Spleen (tissue), 11 donors: Measurements from ENCODE around the gene PEAK1. TPM values are rescaled to one million over a fixed set of nuclear protein-coding genes. Genes with fewer than 3 reads are reported as not detected.
A peak's percentile ranks its signal among the peaks of the same experiment; 100 is the strongest.

Source experiments
- DNase-seq: peaks from one replicate; pipeline ENCODE4 v3.0.0-alpha.2; 2020
- H3K27ac ChIP-seq, 8 donors: fragments of 200-600 bp; sonication (generic) in 7 of 8; 1 replicate in 4 of 8; 2 replicates in 4 of 8; pipeline versions ENCODE4 v1.5.0 to v1.8.0; 2016 to 2021; ENCODE audit warnings: inconsistent platforms in 4 of 8, mild to moderate bottlenecking in 4 of 8, moderate library complexity in 1 of 8
- H3K27me3 ChIP-seq, 7 donors: fragments of 200-600 bp; sonication (generic) in 6 of 7; replicated peaks in 1 of 7; 1 replicate in 4 of 7; 2 replicates in 3 of 7; pipeline versions ENCODE4 v1.5.0 to v1.8.0; 2016 to 2021; ENCODE audit warnings: inconsistent platforms in 3 of 7, mild to moderate bottlenecking in 1 of 7
- H3K36me3 ChIP-seq, 6 donors: fragments of 200-600 bp; sonication (generic) in 5 of 6; 1 replicate in 4 of 6; 2 replicates in 2 of 6; pipeline versions ENCODE4 v1.5.0 to v1.8.0; 2016 to 2021; ENCODE audit warnings: inconsistent platforms in 2 of 6
- H3K4me1 ChIP-seq, 6 donors: fragments of 200-600 bp; sonication (generic) in 5 of 6; 1 replicate in 3 of 6; 2 replicates in 3 of 6; pipeline versions ENCODE4 v1.5.0 to v1.8.0; 2016 to 2021; ENCODE audit warnings: inconsistent platforms in 3 of 6
- H3K4me3 ChIP-seq, 8 donors: fragments of 200-600 bp; sonication (generic) in 7 of 8; 1 replicate in 4 of 8; 2 replicates in 4 of 8; pipeline versions ENCODE4 v1.5.0 to v1.8.0; 2016 to 2021; ENCODE audit warnings: inconsistent platforms in 4 of 8, mild to moderate bottlenecking in 4 of 8, moderate library complexity in 2 of 8
- H3K9me3 ChIP-seq, 8 donors: fragments of 200-600 bp; sonication (generic) in 7 of 8; 1 replicate in 4 of 8; 2 replicates in 4 of 8; pipeline versions ENCODE4 v1.5.0 to v1.8.0; 2016 to 2021; ENCODE audit warnings: inconsistent platforms in 4 of 8
- POLR2A ChIP-seq, 3 donors: fragments of 450-650 bp; IDR thresholded peaks; one replicate each; pipeline ENCODE4 v1.5.1; 2017; ENCODE audit warnings: antibody characterized with exemption in 3 of 3, mild to moderate bottlenecking in 1 of 3
- POLR2AphosphoS5 ChIP-seq, 3 donors: sonication (generic); formaldehyde crosslinking; IDR thresholded peaks; one replicate each; pipeline ENCODE4 v1.5.1; 2017; ENCODE audit warnings: antibody characterized with exemption in 3 of 3
- WGBS, 5 donors: extraction: QIAGEN DNeasy Blood & Tissue Kit in 3 of 5; methylation state at CpG; one replicate each; pipeline versions ENCODE4 v1.1.5 to v1.1.7; 2013 to 2018; 5-methylcytosine and 5-hydroxymethylcytosine counted together
- intact Hi-C: fragments of 100-400 bp; cut with DNase I; formaldehyde crosslinking; loops from one replicate; pipeline ENCODE4 v1.15.0; 2023; ENCODE audit warnings: low total_unique reads
- polyA plus RNA-seq, 3 donors: library from polyadenylated mRNA; stranded (reverse); fragments of 200-250 nt; gene quantifications; one replicate each; pipeline ENCODE4 v1.2.1, GENCODE V29; 2013
- total RNA-seq, 7 donors: library from RNA; depleted of rRNA in 3 of 7; stranded (reverse); fragments of >200 nt in 3 of 7; fragmentation: NEBNext Ultra II Directional in 4 of 7; extraction: Animal tissue kit (Norgen Biotek cat#: 25700) in 4 of 7; gene quantifications; one replicate each; pipeline versions ENCODE4 v1.1.0 to v1.2.1, GENCODE V29; 2016 to 2021
- TF ChIP-seq, protein P1 (sequence below), 11 experiments: fragments of 200-600 bp in 7 of 11; fragments of 450-650 bp in 4 of 11; sonication (generic) in 4 of 11; IDR thresholded peaks in 8 of 11; conservative IDR thresholded peaks in 3 of 11; 1 replicate in 7 of 11; 2 replicates in 4 of 11; pipeline versions ENCODE4 v1.4.0 to v1.8.0; 2016 to 2021; ENCODE audit warnings: antibody characterized with exemption in 11 of 11, inconsistent platforms in 4 of 11, mild to moderate bottlenecking in 1 of 11
- donor health status: healthy with polysubstance abuse.
- donor health status: DM: no; HTN: no; CAD: no; lungs with moderate emphysema.
- donor health status: DM: no; HTN: no; CAD: no.
- donor health status: Bipolar disorder and iron deficiency.
- donor health status: healthy.
- donor health status: DM: no; HTN: no; CAD: no.
- donor health status: DM: yes; HTN: yes; CAD: no.

PEAK1 gene
- total and polyA plus RNA-seq, 10 donors: 5.0 to 415 (median 175) TPM

DNA sequence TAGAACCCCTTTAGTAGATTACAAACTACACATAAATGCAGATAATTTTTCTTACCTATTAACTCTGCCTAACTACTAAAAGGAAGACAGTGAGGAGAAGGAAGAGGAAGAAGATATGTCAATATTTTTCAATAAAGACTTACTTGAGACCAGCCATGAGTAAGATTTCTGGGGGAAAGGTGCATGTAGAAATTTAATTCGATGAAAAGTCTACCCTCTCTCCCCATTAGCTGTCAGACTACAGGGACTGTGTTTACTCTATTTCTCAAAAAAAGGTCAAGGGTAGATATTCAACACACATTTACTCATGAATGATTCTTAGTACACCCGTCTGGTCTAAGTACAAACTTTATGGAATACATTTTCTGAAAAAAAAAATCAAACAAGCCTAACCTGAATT, 355.8 kb downstream of the PEAK1 start:
- no peak overlapping the region for H3K4me3 ChIP-seq
- no peak for DNase-seq
- H3K4me1 ChIP-seq: peaks cover 19 to 100% (median 73%) of the 10 kb centered on the region in 6 donors
- intact Hi-C loops: no loop called here
- TF ChIP-seq POLR2A (IDR thresholded peaks at IDR 0.05) (no peak), POLR2AphosphoS5 (IDR thresholded peaks at IDR 0.05) (no peak)
- TF ChIP-seq, protein P1, sequence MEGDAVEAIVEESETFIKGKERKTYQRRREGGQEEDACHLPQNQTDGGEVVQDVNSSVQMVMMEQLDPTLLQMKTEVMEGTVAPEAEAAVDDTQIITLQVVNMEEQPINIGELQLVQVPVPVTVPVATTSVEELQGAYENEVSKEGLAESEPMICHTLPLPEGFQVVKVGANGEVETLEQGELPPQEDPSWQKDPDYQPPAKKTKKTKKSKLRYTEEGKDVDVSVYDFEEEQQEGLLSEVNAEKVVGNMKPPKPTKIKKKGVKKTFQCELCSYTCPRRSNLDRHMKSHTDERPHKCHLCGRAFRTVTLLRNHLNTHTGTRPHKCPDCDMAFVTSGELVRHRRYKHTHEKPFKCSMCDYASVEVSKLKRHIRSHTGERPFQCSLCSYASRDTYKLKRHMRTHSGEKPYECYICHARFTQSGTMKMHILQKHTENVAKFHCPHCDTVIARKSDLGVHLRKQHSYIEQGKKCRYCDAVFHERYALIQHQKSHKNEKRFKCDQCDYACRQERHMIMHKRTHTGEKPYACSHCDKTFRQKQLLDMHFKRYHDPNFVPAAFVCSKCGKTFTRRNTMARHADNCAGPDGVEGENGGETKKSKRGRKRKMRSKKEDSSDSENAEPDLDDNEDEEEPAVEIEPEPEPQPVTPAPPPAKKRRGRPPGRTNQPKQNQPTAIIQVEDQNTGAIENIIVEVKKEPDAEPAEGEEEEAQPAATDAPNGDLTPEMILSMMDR (IDR thresholded peaks at IDR 0.05 in 8 of 11, conservative IDR thresholded peaks at IDR 0.05 in 3 of 11): no peak
- WGBS, 5 donors: 84 to 92% (median 88%) methylated on average over 2 of the region's 2 CpGs
- H3K36me3 ChIP-seq: no peaks in the 10 kb centered on the region
- no peaks in the 10 kb centered on the region for H3K27me3 ChIP-seq
- no peaks in the 10 kb centered on the region for H3K9me3 ChIP-seq
- H3K27ac ChIP-seq: peak overlapping the region in 1 of 8 donors; percentile 1

DNA sequence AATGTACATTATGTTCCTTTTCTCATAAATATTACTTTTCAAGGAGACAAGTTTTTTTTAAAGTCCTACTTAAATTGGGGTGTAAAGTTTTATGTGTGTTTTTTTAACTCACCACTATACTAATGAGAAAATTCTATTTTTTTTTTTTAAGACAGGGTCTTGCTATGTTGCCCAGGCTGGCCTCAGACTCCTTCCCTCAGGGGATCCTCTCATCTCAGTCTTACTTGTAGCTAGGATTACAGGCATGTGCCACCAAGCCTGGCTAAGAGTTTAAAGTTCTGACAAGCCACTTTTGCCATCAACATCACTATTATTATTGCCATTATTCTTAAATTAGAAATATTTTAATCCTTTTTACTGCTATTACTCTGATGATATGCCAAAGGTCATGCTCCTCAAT, 356.7 kb downstream of the PEAK1 start:
- Histone ChIP-seq H3K9me3 (no peaks in the 10 kb centered on the region), H3K27ac (no peak overlapping the region), H3K36me3 (no peaks in the 10 kb centered on the region), H3K4me1 (peaks cover 19 to 99% (median 66%) of the 10 kb centered on the region in 6 donors), H3K4me3 (no peak overlapping the region), H3K27me3 (no peaks in the 10 kb centered on the region)
- TF ChIP-seq POLR2AphosphoS5 (IDR thresholded peaks at IDR 0.05): no peak
- TF ChIP-seq POLR2A (IDR thresholded peaks at IDR 0.05): no peak
- TF ChIP-seq, protein P1 (IDR thresholded peaks at IDR 0.05 in 8 of 11, conservative IDR thresholded peaks at IDR 0.05 in 3 of 11): no peak
- no peak for DNase-seq
- intact Hi-C loops: no loop called here

DNA sequence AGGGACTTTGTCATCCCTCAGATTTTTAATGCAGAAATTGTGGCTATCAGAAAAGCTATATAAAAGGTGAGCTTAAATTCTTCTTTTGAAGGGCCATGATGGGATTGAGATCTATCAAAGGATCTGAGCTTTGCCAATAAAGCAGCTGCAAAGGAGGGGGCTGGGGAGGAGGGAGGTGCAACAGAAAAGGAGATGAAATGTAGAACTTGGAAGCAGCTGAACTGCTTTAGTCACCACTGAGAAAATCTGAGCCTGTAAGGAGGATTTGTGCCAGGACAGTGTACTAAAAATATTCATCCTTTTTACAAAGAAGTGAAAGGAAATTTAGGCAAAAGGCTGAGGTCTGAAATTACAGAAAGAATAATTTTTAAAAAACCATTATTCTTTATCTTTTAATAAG, 359.4 kb downstream of the PEAK1 start:
- intact Hi-C loops: no loop called here
- TF ChIP-seq, protein P1 (IDR thresholded peaks at IDR 0.05 in 8 of 11, conservative IDR thresholded peaks at IDR 0.05 in 3 of 11): no peak
- TF ChIP-seq POLR2A (IDR thresholded peaks at IDR 0.05): no peak
- no peak for TF ChIP-seq POLR2AphosphoS5 (IDR thresholded peaks at IDR 0.05)
- Histone ChIP-seq H3K36me3 (peaks cover 0 to 9% (median 0%) of the 10 kb centered on the region in 6 donors), H3K4me3 (no peak overlapping the region), H3K4me1 (peaks cover 19 to 91% (median 51%) of the 10 kb centered on the region in 6 donors), H3K27me3 (no peaks in the 10 kb centered on the region), H3K27ac (peak overlapping the region in 5 of 8 donors; percentile 7 to 53 (median 41)), H3K9me3 (no peaks in the 10 kb centered on the region)
- no peak for DNase-seq

DNA sequence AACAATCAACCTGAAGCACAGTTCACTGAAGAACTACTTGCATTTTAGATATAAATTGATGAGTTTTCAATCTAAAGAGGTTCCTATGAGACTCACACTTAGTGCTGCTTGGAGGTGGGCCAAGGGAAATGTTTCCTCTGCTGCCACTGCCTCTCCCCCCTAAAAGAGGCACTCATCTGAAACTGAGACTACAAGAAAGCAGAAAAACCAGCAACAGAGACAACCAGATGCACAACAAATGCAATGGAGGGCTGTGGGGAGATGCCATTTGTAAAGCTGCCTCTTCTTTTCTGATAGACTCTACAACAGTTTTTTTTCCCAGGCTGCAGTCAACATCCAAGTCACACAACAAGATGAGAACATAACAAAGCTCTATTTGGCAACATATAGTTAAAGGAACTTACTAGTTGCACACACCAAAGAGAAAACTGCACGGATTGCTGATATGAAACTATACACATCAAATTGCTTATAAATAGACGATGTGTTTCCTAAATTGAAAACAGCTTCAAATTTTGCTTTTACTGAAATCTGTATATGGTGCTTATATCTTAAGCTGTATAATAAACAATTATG, 360.0 kb downstream of the PEAK1 start:
- Histone ChIP-seq H3K4me1 (peaks cover 19 to 91% (median 44%) of the 10 kb centered on the region in 6 donors), H3K4me3 (no peak overlapping the region), H3K27ac (peak overlapping the region in 5 of 8 donors; percentile 7 to 53 (median 41)), H3K9me3 (no peaks in the 10 kb centered on the region), H3K27me3 (no peaks in the 10 kb centered on the region), H3K36me3 (peaks cover 0 to 9% (median 0%) of the 10 kb centered on the region in 6 donors)
- TF ChIP-seq POLR2AphosphoS5 (IDR thresholded peaks at IDR 0.05) (no peak), POLR2A (IDR thresholded peaks at IDR 0.05) (no peak)
- TF ChIP-seq, protein P1 (IDR thresholded peaks at IDR 0.05 in 8 of 11, conservative IDR thresholded peaks at IDR 0.05 in 3 of 11): no peak
- 8 to 20% (median 10%) methylated on average over 2 of the region's 2 CpGs for WGBS, 5 donors
- no peak for DNase-seq
- intact Hi-C loops: no loop called here
